Dermis blood vessel endothelial cell (primary cell): ENCODE data around the gene EHD4. TPM values are rescaled to one million over a fixed set of nuclear protein-coding genes. Genes with fewer than 3 reads are reported as not detected.

ENCODE experiments used
- DNase-seq: peaks from one replicate; pipeline ENCODE4 v3.0.0; 2010
- total RNA-seq: library from RNA; depleted of rRNA; stranded (reverse); fragments of >200 nt; gene quantifications from 2 replicates; pipeline ENCODE4 v1.2.3, GENCODE V29; 2014

EHD4 gene
- total RNA-seq, 1 donor from 2014 or later = 84.4 TPM

- peak; percentile 68 for DNase-seq
Observed at GRCh38 chr15:41955807-41956525, 16.4 kb downstream of the EHD4 start.

GRCh38 chr15:41955100-41955499, 17.3 kb downstream of the EHD4 start:
- DNase-seq = no peak

DNA sequence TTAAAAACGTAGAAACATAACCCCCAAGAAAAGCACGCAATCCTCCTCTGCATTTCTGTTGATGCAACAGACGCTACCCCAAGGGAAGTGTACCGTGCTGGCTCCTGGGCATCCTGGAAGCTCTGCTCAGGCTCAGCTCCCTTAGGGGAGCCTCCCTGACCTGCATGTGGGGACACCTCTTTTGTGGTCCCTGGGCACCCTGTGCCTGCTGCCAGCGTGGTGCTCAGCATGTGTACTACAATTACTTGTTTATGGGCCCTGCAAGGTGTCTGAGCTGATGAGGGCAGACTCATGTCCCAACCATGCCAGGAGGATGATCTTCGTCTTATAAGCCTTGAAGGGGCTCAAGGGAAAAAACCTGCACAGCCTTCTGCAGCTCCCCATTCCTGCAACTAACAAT, 18.3 kb downstream of the EHD4 start:
- DNase-seq = no peak

DNA sequence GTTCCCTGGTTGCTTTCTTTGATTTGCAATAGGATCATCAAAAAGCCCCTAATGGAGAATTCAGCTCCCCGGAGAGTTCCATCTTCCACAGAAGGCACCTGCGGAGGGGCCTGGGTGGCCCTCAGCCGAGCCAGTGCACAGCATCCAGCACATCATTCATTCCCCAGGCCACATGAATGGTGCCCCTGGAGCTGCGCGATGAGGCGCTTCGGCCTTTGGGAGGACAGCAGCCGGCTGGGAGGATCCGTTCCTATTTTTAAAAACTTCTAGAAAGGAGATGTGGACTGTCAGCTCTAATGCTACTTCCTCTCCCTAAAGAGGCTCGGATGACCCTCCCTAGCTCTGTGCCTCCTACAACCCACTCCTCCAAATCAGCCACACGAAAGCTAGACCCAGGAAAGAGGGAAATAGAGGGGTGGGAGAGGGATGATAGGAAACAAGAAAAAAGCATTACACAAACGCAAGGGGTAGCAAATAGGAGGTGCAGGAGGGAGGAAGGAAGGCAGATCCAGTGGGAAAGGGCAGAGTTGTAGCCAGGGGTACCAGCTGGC, 20.3 kb downstream of the EHD4 start:
- DNase-seq = no peak

DNA sequence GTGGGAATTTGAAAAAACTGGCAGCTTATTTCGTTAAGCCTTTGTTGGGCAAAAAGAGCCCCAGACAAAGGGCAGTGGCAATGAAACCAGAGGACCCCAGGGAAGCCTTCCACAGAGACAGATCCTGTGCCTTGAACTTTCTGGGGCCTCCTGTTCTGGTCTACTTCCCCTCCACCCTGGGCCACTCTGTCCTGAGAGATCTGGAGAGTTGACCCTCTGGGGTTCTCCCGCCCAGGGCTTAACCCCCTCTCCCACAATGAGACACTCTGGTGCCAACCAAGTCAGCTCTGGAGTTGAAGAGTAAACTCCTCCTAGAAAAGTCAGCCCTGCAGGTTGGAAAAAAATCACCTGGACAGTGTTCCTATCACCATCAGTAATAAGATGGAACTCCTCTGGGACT, 20.8 kb downstream of the EHD4 start:
- DNase-seq = no peak

DNA sequence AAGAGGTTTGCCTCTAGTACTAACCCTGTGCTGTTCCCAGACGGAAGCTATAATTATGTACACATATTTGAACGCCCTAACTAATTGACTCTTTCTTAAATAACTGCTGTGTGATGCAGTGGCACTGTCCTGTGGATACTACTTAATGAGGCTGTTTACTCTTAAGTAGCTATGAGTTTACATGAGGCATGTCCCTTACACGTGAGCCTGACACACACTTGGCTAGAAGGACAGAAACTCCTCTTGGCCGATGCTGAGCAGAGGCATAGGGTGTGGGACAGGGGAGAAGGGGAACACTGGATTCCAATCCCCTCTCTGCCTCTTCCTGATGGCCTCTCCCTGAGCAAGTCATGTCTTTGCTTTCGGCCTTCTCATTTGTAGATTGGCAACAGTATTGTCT, 21.9 kb downstream of the EHD4 start:
- no peak for DNase-seq

- no peak for DNase-seq
Observed at GRCh38 chr15:41950127-41950483, 22.3 kb downstream of the EHD4 start.

DNA sequence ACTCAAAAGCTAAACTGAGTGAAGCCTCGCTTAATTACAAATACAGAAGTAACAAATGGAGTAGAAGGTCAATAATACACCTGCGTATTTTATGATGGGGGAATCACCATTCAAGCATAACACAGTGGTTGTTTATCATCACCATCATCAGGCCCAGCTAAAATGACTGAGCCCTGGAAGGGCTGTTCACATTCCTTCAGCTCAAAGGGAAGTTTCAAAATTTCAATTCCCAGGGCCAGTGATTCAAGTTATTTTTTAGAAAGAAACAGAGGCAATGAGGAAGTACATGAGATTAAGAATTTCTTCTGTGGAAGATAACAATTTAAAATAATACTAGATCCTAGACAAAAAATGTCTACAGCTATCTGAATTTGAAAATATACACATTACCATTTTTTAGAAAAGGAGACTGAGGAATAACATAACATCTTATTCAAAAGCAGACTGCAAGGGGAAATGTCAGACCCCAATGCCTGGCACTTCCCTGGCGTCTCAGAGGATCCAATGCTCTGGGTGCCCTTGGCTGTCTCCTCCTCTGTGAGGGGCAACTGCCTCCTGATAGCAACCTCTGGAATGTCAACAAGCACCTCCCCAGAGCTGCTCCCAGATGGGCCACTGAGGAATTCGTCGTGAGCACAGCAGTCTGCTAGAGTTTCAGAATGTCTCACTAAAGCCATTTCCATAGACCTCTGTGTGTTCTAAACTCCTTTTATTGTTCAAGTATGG, 22.8 kb downstream of the EHD4 start:
- DNase-seq = no peak

DNA sequence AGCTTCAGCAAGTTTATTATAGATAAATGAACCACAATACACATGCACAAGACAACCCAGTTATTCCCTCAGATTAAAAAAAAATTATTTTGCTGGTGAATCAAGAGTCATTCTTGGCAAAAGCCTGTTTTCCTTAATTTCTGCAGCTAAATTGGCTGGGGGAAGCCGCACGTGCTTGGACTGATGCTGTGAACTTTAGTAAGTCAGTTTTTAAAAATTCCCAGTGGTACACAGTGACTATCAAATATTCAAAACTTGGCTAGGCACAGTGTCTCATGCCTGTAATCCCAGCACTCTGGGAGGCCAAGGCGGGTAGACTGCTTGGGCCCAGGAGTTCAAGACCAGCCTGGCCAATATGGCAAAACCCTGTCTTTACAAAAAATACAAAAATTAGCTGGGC, 23.9 kb downstream of the EHD4 start:
- no peak for DNase-seq

GRCh38 chr15:41946970-41947369, 25.4 kb downstream of the EHD4 start:
- DNase-seq = no peak

DNA sequence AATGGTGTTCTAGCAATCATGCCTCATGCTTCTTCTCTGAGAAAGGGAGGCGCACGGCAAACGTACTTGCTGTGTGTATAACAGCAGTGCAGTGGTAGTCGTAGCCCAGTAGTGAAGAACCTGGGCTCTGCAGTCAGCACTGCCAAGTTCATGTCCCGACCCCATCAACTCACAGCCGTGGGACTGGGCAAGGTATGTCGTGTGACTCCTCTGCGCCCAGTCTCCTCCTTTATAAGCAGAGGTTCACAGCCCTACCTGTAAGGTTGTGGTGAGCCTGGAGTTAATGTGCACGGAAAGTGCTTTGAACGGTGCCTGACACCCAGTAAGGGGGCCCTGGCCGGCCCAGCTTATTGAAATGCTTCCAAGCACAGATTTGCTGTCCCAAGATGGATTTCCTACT, 26.6 kb downstream of the EHD4 start:
- DNase-seq = no peak

DNA sequence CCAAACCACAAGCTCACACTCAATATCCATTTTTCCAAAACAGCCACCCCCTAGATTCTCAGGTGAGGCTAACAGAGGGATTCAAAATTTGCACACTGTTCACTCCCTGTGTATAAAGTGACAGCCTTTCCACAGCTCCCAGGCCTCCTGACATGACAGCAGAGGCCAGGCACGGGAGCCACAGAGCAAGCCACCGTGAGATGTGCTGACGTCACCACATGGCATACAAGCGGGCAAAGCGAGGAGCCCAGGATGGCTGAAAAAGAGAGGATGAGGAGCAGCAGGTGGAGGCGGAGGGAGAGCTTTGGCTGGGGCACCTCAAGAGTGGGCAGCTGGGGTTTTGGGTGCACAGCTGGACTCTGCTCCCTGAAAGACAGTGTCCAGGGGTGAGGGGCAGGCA, 27.1 kb downstream of the EHD4 start:
- DNase-seq = no peak

DNA sequence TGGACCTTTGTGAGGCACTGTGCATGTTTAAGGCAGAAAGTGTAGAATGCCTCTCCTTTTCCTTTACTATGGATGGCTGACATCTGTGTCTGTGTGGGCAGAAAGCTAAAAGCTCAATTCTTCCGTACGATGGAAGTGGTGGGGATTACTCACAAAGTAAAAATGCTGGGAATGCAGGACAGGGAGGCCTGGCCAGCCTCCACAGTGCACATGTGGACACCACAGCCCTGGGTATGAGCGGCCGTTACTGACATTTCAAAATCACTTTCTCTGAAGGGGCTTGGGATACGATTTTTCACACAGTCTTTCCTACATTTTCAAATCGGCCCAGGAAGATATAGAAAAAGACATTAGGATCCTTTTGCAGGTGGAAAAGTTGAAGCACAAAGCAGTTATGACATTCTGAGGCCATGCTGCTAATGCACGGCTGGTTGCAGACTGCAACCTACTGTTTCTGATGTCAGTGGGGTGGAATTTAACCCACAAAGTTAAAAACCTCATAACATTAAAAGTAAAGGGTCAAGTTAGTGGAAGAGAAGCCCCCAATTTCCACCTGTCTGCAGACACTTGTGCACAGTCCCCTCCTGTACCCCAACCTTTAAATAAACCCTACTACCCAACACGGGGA, 27.9 kb downstream of the EHD4 start:
- DNase-seq = peak; percentile 89

GRCh38 chr15:41943543-41944312, 28.6 kb downstream of the EHD4 start:
- DNase-seq = no peak

DNA sequence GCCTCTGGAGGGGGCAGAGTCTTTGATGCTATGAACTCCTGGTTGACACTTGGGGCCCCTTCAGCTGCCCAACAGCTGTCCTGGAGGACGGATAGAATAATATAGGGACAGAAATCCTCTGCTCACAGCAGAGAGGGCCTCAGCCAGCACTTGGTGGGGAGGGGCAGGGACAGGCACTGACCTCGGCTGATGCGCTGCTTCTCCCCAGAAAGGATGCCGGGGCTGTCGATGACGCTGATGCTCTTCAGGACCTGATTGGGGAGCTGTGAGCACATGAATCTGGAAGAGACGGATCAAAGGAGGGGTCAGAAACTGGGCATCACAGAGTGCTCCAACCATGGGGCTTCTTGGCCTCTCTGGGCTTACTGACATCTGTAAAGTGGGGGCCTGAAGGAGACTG, 29.5 kb downstream of the EHD4 start:
- no peak for DNase-seq

- no peak for DNase-seq
Observed at GRCh38 chr15:41941644-41942415, 30.5 kb downstream of the EHD4 start.

- peak; percentile 92 for DNase-seq
Observed at GRCh38 chr15:41940441-41940857, 31.9 kb downstream of the EHD4 start.

DNA sequence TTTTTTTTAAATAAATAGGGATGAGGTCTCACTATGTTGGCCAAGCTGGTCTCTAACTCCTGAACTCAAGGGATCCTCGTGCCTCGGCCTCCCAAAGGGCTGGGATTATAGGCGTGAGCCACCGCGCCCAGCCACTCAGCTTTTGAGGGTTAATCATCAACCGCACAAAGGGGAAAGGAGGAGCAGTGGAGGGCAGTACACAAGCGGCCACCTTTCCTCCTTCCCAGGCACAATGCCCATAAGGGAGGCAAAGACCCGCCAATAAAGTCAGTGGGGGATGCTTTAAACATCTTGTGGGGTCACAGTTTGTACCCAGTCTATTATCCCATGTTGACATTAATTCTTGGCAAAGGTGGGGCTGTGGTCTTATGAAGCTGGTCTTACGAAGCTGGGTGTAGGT, 32.4 kb downstream of the EHD4 start:
- DNase-seq = no peak

DNA sequence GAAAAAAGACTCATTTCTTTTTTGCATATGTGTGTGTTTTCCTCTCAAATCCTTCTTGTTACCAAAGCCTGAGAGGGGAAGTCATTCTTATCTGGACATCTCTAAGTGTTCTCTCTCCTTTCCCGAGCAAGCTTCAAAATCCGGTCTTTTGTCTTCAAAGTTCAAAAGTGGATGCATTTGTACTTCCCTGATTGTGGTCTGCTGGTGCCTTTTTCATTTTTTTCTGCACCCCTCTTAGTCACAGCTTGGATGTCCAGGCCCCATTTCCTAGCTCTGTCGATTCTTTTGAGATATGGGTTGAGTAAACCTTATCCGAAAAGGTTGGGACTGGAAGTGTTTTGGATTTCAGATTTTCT, 34.8 kb downstream of the EHD4 start:
- peak; percentile 74 for DNase-seq

DNA sequence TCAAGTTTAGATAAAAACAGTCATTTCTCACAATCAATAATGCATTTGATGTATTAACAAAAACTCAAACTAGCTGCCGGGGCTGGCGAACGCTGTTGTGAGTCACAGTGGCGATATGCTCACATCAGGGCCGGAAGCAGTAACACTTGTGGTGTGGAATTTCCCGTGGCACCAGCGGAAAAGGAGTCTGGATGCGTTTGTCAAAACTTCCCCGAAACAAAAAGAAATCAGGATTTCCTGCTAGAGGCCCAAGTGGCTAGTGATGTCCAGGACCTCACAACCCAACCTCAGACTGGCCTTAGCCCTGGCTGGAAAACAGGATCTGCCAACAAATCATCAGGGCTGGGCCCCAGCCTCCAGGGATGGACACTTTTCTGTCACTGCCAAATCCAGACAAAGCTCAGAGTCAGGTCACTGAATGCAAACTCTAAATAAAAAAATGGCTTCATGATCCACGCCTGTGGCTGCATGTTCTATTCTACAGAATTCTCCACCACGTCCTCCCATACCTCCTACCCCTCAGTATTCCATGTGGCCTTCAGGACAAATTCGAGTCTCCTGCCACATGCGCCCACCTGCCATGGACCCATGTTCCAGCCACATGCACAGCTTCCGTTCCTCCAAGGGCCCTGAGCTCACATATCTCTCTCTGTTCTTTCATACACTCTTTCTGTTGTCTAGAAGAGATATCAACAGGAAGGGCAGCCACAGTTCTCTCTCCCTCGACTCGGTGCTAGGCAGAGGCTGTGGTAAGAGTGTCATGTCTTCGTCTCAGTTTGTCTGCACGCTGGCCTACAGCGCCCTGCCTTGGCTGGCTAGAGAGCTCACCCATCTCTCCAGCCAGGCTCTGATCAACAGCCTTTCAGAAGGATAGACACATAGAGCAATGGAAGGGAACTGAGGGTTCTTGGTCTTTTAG, 35.4 kb downstream of the EHD4 start:
- DNase-seq = peak; percentile 97

- no peak for DNase-seq
Observed at GRCh38 chr15:41936155-41936554, 36.2 kb downstream of the EHD4 start.
